OCI-LY7 (cell line): ENCODE data around the gene OTOP3.

Experiments
- EZH2phosphoT487 ChIP-seq: fragments of 200-600 bp; sonication (generic); IDR thresholded peaks from 2 replicates; pipeline ENCODE4 v1.6.1; 2018; ENCODE audit warnings: low read depth, borderline replicate concordance, mild to moderate bottlenecking, mixed run types, antibody characterized with exemption, low read length, moderate library complexity, mixed read lengths
- TF ChIP-seq, protein P1 (sequence below): fragments of 200-600 bp; sonication (generic); conservative IDR thresholded peaks from 2 replicates; pipeline ENCODE4 v1.5.1; 2014; ENCODE audit warnings: mild to moderate bottlenecking, antibody characterized with exemption, low read length, moderate library complexity, mixed read lengths

DNA sequence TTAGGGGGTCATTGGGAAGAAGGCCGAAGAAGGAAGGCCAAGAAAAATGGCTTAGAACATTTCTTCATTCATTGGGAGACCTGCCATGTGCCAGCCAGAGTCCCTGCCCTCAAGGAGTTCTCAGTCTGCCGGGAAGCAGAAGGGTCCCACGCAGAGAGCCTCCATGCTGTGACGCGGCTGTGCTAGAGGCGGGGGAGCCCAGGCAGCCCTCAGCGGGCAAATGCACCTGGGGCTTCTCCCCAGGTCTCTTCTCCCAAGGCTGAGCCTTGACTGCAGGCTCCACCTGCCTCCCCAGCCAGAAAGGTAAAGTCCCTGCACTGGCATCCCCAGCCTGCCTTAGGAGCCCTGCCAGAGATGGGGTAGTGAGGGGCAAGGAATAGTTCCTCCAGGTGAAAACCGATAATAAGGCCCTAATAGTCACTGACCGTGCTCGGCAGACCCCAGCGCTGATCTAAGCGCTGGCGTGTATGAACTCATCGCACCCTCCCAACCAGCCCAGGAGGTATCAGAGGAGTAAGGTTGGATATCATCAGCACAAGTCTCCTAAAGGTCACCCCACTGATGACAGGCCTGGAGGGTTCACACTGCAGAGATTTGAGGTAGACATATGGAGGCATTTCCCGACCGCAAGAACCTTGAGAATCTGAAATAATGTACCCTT, 45.8 kb downstream of the OTOP3 start:
- TF ChIP-seq, protein P1, sequence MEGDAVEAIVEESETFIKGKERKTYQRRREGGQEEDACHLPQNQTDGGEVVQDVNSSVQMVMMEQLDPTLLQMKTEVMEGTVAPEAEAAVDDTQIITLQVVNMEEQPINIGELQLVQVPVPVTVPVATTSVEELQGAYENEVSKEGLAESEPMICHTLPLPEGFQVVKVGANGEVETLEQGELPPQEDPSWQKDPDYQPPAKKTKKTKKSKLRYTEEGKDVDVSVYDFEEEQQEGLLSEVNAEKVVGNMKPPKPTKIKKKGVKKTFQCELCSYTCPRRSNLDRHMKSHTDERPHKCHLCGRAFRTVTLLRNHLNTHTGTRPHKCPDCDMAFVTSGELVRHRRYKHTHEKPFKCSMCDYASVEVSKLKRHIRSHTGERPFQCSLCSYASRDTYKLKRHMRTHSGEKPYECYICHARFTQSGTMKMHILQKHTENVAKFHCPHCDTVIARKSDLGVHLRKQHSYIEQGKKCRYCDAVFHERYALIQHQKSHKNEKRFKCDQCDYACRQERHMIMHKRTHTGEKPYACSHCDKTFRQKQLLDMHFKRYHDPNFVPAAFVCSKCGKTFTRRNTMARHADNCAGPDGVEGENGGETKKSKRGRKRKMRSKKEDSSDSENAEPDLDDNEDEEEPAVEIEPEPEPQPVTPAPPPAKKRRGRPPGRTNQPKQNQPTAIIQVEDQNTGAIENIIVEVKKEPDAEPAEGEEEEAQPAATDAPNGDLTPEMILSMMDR, result no peak
- no peak for TF ChIP-seq EZH2phosphoT487
